22Rv1 (cell line): ENCODE results near the gene MSGN1.

Experiments used
- ZFX ChIP-seq: fragments of 450-650 bp; IDR thresholded peaks from 2 replicates; pipeline ENCODE4 v1.6.1; 2017; ENCODE audit warnings: antibody characterized with exemption, borderline replicate concordance
- TF ChIP-seq, protein P1 (sequence below): fragments of 450-650 bp; IDR thresholded peaks from 2 replicates; pipeline ENCODE4 v1.5.1; 2017; ENCODE audit warnings: mild to moderate bottlenecking

DNA sequence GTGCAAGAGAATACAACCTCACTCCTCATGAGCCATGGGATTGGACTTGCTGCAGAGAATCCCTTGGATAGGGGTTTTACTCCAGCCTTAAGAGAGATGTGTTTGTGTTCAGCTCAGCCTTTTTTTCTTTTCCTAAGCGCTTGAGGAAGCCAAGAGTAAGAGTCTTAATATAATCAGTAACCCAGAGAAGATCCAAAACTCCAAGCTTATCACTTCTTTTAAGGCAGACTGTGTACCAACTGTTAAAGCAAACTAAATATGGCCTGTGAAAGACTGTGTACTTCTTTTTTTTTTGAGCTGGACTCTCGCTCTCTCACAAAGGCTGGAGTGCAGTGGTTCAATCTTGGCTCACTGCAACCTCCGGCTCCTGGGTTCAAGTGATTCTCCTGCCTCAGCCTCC is 30.4 kb downstream of the MSGN1 start:
- TF ChIP-seq, protein P1, sequence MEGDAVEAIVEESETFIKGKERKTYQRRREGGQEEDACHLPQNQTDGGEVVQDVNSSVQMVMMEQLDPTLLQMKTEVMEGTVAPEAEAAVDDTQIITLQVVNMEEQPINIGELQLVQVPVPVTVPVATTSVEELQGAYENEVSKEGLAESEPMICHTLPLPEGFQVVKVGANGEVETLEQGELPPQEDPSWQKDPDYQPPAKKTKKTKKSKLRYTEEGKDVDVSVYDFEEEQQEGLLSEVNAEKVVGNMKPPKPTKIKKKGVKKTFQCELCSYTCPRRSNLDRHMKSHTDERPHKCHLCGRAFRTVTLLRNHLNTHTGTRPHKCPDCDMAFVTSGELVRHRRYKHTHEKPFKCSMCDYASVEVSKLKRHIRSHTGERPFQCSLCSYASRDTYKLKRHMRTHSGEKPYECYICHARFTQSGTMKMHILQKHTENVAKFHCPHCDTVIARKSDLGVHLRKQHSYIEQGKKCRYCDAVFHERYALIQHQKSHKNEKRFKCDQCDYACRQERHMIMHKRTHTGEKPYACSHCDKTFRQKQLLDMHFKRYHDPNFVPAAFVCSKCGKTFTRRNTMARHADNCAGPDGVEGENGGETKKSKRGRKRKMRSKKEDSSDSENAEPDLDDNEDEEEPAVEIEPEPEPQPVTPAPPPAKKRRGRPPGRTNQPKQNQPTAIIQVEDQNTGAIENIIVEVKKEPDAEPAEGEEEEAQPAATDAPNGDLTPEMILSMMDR, result no peak
- TF ChIP-seq ZFX, result no peak
